Panc1 (cell line): ENCODE results near the gene NUP98. TPM values are rescaled to one million over a fixed set of nuclear protein-coding genes. Genes with fewer than 3 reads are reported as not detected.

Source experiments
- ATAC-seq: fragments of 200-7000 bp; cut with Tn5 transposase; 2 replicates; pipeline ENCODE4 v1.9.1; 2020; ENCODE audit warnings: mild to moderate bottlenecking, moderate library complexity
- BruUV-seq: library from RNA; stranded (reverse); fragments of 400-500 nt; replicated peaks from 2 replicates; lab custom pipeline; 2021; lab: Mats Ljungman, UMichigan
- CTCF ChIA-PET: fragments of 300-600 bp; sonication (Branson Sonifier 250); formaldehyde crosslinking; loops from one replicate; lab custom pipeline; 2022; ENCODE audit warnings: antibody characterized with exemption; lab: Charles Lee
- POLR2A ChIA-PET: fragments of 300-600 bp; sonication (Branson Sonifier 250); formaldehyde crosslinking; loops from one replicate; lab custom pipeline; 2022; ENCODE audit warnings: antibody characterized with exemption; lab: Charles Lee
- DNase-seq: peaks from one replicate; pipeline ENCODE4 v3.0.0-alpha.2; 2010; ENCODE audit warnings: low read depth, low spot score
- H3K27ac ChIP-seq: 2 replicates; pipeline ENCODE4 v1.5.1; 2011; ENCODE audit warnings: mild to moderate bottlenecking, low read length, inconsistent platforms
- H3K27me3 ChIP-seq: fragments of 200-500 bp; sonication (Bioruptor generic); 2 replicates; pipeline ENCODE4 v1.6.0; 2014; ENCODE audit warnings: low read length, inconsistent platforms; ENCODE audit not compliant: control insufficient read depth, insufficient read depth
- H3K36me3 ChIP-seq: fragments of 200-500 bp; sonication (Bioruptor generic); 2 replicates; pipeline ENCODE4 v1.5.1; 2014; ENCODE audit warnings: inconsistent platforms, mild to moderate bottlenecking, low read length, moderate library complexity; ENCODE audit not compliant: control insufficient read depth, insufficient read depth
- H3K4me1 ChIP-seq: 2 replicates; pipeline ENCODE4 v1.5.1; 2011; ENCODE audit warnings: inconsistent platforms, mild to moderate bottlenecking, low read length, moderate library complexity; ENCODE audit not compliant: control insufficient read depth, insufficient read depth
- H3K4me3 ChIP-seq, 2 experiments: 2 replicates each; pipeline ENCODE4 v1.5.1; 2011 to 2012; ENCODE audit warnings: low read depth in 2 of 2, low read length in 2 of 2, mild to moderate bottlenecking in 2 of 2, inconsistent platforms in 1 of 2, moderate library complexity in 1 of 2
- H3K9me3 ChIP-seq: fragments of 200-500 bp; sonication (Bioruptor generic); 2 replicates; pipeline ENCODE4 v1.5.1; 2014; ENCODE audit warnings: low read depth, mild to moderate bottlenecking, inconsistent platforms, low read length, moderate library complexity; ENCODE audit not compliant: control insufficient read depth, insufficient read depth
- POLR2AphosphoS5 ChIP-seq: IDR thresholded peaks from 2 replicates; pipeline ENCODE4 v1.6.1; 2012; ENCODE audit warnings: mild to moderate bottlenecking, low read depth, low read length, moderate library complexity
- SIN3A ChIP-seq: IDR thresholded peaks from 2 replicates; pipeline ENCODE4 v1.6.1; 2012; ENCODE audit warnings: low read depth, mild to moderate bottlenecking, low read length, moderate library complexity, borderline replicate concordance; ENCODE audit not compliant: insufficient read depth
- TCF7L2 ChIP-seq: IDR thresholded peaks from 2 replicates; pipeline ENCODE4 v1.6.1; 2011; ENCODE audit warnings: mild to moderate bottlenecking, low read depth, low read length, inconsistent platforms
- in situ Hi-C: cut with HindIII; loops from 2 replicates; pipeline ENCODE4 v1.10.0; 2016; ENCODE audit warnings: low sequenced_read_pairs, low pct_unique_long_range_greater_than_20kb
- intact Hi-C: fragments of 100-400 bp; cut with micrococcal nuclease; formaldehyde crosslinking; loops from one replicate; pipeline ENCODE4 v1.10.0; 2022; ENCODE audit not compliant: unreplicated experiment
- total RNA-seq: library from RNA; stranded (reverse); gene quantifications from one replicate; pipeline ENCODE4 v1.2.1, GENCODE V29; 2021; ENCODE audit not compliant: unreplicated experiment
- TF ChIP-seq, protein P1 (sequence below), 2 experiments: IDR thresholded peaks; 2 replicates each; pipeline ENCODE4 v1.6.1; 2011 to 2012; ENCODE audit warnings: low read depth in 2 of 2, control low read depth in 1 of 2, low read length in 1 of 2, mild to moderate bottlenecking in 1 of 2, moderate library complexity in 1 of 2; ENCODE audit not compliant: insufficient read depth in 1 of 2
- TF ChIP-seq, protein P2 (sequence below): fragments of 450-650 bp; IDR thresholded peaks from 2 replicates; pipeline ENCODE4 v1.5.1; 2017; ENCODE audit warnings: mild to moderate bottlenecking

Gene NUP98
- total RNA-seq, 1 experiment from 2014 or later, result 244 TPM

DNA sequence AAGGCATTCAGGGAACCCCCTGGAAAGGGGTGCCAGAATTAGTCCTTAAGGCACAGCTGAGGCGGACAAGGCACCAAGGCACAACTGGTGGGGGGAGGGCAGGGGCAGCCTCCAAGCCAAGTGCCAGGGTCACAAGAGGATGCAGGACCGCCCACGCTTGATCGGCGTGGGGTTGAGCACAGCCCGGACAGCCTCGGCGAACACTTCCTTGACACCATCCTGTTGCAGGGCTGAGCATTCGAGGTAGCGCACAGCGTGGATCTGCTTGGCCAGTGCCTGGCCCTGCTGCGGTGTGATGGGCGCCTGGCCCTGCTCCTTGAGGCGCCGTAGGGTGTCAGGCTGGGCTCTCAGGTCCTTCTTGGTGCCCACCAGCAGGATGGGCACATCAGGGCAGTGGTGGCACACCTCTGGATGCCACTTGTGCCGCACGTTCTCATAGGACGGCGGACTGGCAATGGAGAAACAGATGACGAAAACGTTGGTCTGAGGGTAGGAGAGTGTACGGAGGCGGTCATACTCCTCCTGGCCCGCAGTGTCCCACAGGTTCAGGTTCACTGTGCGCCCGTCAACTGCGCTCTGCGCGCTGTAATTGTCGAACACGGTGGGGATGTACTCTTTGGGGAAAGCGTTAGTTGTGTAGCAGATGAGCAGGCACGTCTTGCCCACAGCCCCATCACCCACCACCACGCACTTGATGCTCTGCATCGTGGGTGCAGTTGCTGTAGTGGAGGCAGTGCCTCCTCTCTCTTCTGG, 30.3 kb upstream of the NUP98 start:
- ChIA-PET CTCF (no interaction called here), POLR2A (interaction anchor here (0.6 kb wide), 1 partner anchor 245 kb away, joined by 4 read pairs; no protein-coding TSS in a partner anchor)
- ATAC-seq (no peak), DNase-seq (no peak)
- Histone ChIP-seq H3K9me3 (no peaks in the 10 kb centered on the region), H3K36me3 (peaks cover 6% of the 10 kb centered on the region), H3K4me1 (peaks cover 3% of the 10 kb centered on the region; the same call in 1 of the 2 replicates), H3K27ac (no peak overlapping the region), H3K4me3 (no peak overlapping the region), H3K27me3 (no peaks in the 10 kb centered on the region)
- no peak; the same call in 1 of the 2 replicates for TF ChIP-seq POLR2AphosphoS5
- TF ChIP-seq, protein P1, sequence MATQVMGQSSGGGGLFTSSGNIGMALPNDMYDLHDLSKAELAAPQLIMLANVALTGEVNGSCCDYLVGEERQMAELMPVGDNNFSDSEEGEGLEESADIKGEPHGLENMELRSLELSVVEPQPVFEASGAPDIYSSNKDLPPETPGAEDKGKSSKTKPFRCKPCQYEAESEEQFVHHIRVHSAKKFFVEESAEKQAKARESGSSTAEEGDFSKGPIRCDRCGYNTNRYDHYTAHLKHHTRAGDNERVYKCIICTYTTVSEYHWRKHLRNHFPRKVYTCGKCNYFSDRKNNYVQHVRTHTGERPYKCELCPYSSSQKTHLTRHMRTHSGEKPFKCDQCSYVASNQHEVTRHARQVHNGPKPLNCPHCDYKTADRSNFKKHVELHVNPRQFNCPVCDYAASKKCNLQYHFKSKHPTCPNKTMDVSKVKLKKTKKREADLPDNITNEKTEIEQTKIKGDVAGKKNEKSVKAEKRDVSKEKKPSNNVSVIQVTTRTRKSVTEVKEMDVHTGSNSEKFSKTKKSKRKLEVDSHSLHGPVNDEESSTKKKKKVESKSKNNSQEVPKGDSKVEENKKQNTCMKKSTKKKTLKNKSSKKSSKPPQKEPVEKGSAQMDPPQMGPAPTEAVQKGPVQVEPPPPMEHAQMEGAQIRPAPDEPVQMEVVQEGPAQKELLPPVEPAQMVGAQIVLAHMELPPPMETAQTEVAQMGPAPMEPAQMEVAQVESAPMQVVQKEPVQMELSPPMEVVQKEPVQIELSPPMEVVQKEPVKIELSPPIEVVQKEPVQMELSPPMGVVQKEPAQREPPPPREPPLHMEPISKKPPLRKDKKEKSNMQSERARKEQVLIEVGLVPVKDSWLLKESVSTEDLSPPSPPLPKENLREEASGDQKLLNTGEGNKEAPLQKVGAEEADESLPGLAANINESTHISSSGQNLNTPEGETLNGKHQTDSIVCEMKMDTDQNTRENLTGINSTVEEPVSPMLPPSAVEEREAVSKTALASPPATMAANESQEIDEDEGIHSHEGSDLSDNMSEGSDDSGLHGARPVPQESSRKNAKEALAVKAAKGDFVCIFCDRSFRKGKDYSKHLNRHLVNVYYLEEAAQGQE (IDR thresholded peaks at IDR 0.05; ENCODE audit: insufficient read depth in 1 of 2, low read depth in 2 of 2, low read length in 1 of 2), result no peak
- TF ChIP-seq, protein P2, sequence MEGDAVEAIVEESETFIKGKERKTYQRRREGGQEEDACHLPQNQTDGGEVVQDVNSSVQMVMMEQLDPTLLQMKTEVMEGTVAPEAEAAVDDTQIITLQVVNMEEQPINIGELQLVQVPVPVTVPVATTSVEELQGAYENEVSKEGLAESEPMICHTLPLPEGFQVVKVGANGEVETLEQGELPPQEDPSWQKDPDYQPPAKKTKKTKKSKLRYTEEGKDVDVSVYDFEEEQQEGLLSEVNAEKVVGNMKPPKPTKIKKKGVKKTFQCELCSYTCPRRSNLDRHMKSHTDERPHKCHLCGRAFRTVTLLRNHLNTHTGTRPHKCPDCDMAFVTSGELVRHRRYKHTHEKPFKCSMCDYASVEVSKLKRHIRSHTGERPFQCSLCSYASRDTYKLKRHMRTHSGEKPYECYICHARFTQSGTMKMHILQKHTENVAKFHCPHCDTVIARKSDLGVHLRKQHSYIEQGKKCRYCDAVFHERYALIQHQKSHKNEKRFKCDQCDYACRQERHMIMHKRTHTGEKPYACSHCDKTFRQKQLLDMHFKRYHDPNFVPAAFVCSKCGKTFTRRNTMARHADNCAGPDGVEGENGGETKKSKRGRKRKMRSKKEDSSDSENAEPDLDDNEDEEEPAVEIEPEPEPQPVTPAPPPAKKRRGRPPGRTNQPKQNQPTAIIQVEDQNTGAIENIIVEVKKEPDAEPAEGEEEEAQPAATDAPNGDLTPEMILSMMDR, result no peak
- no peak for TF ChIP-seq TCF7L2
- TF ChIP-seq SIN3A, result no peak
- intact Hi-C loops (no loop called here), in situ Hi-C loops (no loop called here)
- BruUV-seq, result TSS peak; percentile 49

DNA sequence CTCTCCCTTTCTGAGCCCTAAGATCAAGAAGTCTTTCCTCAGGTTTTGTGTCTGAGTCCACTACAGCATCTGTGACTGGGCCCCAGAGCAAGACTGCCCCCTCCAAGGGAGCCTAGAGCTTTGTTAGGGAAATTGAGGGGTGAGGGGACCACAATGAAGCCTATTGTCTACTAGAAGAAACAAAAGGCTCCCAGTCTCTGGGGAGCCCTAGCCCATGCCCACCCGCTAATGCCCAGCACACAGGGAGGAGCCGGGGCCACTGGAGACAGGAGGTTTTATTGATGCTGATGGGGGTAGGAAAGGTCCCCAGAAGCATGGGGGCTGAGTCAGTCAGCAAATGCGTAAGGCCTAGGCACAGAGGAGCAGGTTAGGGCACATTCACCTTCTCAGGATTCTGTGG, 29.4 kb upstream of the NUP98 start:
- intact Hi-C loops (no loop called here), in situ Hi-C loops (no loop called here)
- H3K27me3 ChIP-seq, result no peaks in the 10 kb centered on the region
- BruUV-seq, result no TSS peak
- ATAC-seq (no peak), DNase-seq (no peak)
- ChIA-PET CTCF (interaction anchor here (0.5 to 1.2 kb wide), 2 partner anchors 14 to 28 kb away, joined by 3 read pairs; partner anchors contain the start of gene RHOG), POLR2A (no interaction called here)
- H3K9me3 ChIP-seq, result no peaks in the 10 kb centered on the region
- H3K4me3 ChIP-seq, result no peak overlapping the region
- H3K4me1 ChIP-seq, result 0 out of 2 replicates have a peak, but pooled peaks cover 3% of the 10 kb centered on the region
- TF ChIP-seq POLR2AphosphoS5 (no peak), SIN3A (no peak), TCF7L2 (no peak)
- TF ChIP-seq, protein P1 (IDR thresholded peaks at IDR 0.05; ENCODE audit: insufficient read depth in 1 of 2, low read depth in 2 of 2, low read length in 1 of 2), result no peak
- TF ChIP-seq, protein P2, result no peak
- H3K36me3 ChIP-seq, result no peaks in the 10 kb centered on the region; the same call in none of the 2 replicates
- no peak overlapping the region for H3K27ac ChIP-seq
